Right lobe of liver (tissue), 4 donors: ENCODE measurements around the gene SHISA7.

Source experiments
- CTCF ChIP-seq, 4 donors: fragments of 200-600 bp in 3 of 4; fragments of 450-650 bp in 1 of 4; IDR thresholded peaks; one replicate each; pipeline versions ENCODE4 v1.5.1 to v1.8.0; 2016 to 2022; ENCODE audit warnings: antibody characterized with exemption in 4 of 4, mild to moderate bottlenecking in 2 of 4
- POLR2A ChIP-seq: fragments of 450-650 bp; IDR thresholded peaks from one replicate; pipeline ENCODE4 v1.6.1; 2017; ENCODE audit warnings: antibody characterized with exemption, mild to moderate bottlenecking
- donor health status: DM: no; HTN: no; CAD: no.
- donor health status: DM: no; HTN: no; CAD: no.
- donor health status: DM: no; HTN: yes; CAD: no.

GRCh38 chr19:55444646-55445045 is 1.5 kb upstream of the SHISA7 start:
- TF ChIP-seq CTCF (IDR thresholded peaks at IDR 0.05) (no peak), POLR2A (no peak)
